ENCODE measurements around the gene ASCC2. TPM values are rescaled to one million over a fixed set of nuclear protein-coding genes. Genes with fewer than 3 reads are reported as not detected.

The ASCC2 gene
- total RNA-seq, 1 experiment from 2014 or later, result 54.9 TPM

- CTCF ChIA-PET, result no interaction called here
- H3K4me3 ChIP-seq (ENCODE audit: low read depth, low read length, poor library complexity, severe bottlenecking), result no peak overlapping the region
- no peak overlapping the region for H3K27ac ChIP-seq (ENCODE audit: low read depth, low read length, poor library complexity, severe bottlenecking)
- intact Hi-C loops (cut with micrococcal nuclease; ENCODE audit: unreplicated experiment), result no loop called here
- POLR2A ChIA-PET (ENCODE audit: low non-redundant PET), result no interaction called here
- no peaks in the 10 kb centered on the region for H3K4me1 ChIP-seq (ENCODE audit: insufficient read depth, low read length, poor library complexity, severe bottlenecking)
- H3K36me3 ChIP-seq (ENCODE audit: insufficient read depth, low read length, poor library complexity, severe bottlenecking), result no peaks in the 10 kb centered on the region
- no peaks in the 10 kb centered on the region for H3K27me3 ChIP-seq (replicated peaks; ENCODE audit: insufficient read depth, low read depth, low read length, poor library complexity)
- DNase-seq (ENCODE audit: low spot score), result no peak
- H3K9me3 ChIP-seq (ENCODE audit: low read depth, low read length, poor library complexity, severe bottlenecking), result no peaks in the 10 kb centered on the region
- no TSS peak for BruUV-seq (replicated peaks)
- no peak for TF ChIP-seq EZH2 (IDR thresholded peaks at IDR 0.05; ENCODE audit: borderline replicate concordance, low read depth, low read length, poor library complexity, severe bottlenecking)
- TF ChIP-seq, protein P1, sequence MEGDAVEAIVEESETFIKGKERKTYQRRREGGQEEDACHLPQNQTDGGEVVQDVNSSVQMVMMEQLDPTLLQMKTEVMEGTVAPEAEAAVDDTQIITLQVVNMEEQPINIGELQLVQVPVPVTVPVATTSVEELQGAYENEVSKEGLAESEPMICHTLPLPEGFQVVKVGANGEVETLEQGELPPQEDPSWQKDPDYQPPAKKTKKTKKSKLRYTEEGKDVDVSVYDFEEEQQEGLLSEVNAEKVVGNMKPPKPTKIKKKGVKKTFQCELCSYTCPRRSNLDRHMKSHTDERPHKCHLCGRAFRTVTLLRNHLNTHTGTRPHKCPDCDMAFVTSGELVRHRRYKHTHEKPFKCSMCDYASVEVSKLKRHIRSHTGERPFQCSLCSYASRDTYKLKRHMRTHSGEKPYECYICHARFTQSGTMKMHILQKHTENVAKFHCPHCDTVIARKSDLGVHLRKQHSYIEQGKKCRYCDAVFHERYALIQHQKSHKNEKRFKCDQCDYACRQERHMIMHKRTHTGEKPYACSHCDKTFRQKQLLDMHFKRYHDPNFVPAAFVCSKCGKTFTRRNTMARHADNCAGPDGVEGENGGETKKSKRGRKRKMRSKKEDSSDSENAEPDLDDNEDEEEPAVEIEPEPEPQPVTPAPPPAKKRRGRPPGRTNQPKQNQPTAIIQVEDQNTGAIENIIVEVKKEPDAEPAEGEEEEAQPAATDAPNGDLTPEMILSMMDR (conservative IDR thresholded peaks at IDR 0.05; ENCODE audit: low read depth, low read length), result no peak
These were observed 88.0 kb downstream of the ASCC2 start for GRCh38 chr22:29750029-29750428.

- no peaks in the 10 kb centered on the region for H3K27me3 ChIP-seq (replicated peaks; ENCODE audit: insufficient read depth, low read depth, low read length, poor library complexity)
- no peak overlapping the region for H3K27ac ChIP-seq (ENCODE audit: low read depth, low read length, poor library complexity, severe bottlenecking)
- BruUV-seq (replicated peaks), result no TSS peak
- no peaks in the 10 kb centered on the region for H3K4me1 ChIP-seq (ENCODE audit: insufficient read depth, low read length, poor library complexity, severe bottlenecking)
- TF ChIP-seq, protein P1 (conservative IDR thresholded peaks at IDR 0.05; ENCODE audit: low read depth, low read length), result no peak
- no peak for TF ChIP-seq EZH2 (IDR thresholded peaks at IDR 0.05; ENCODE audit: borderline replicate concordance, low read depth, low read length, poor library complexity, severe bottlenecking)
- ChIA-PET CTCF (no interaction called here), POLR2A (ENCODE audit: low non-redundant PET) (no interaction called here)
- no peak overlapping the region for H3K4me3 ChIP-seq (ENCODE audit: low read depth, low read length, poor library complexity, severe bottlenecking)
- H3K36me3 ChIP-seq (ENCODE audit: insufficient read depth, low read length, poor library complexity, severe bottlenecking), result no peaks in the 10 kb centered on the region
- no peak for DNase-seq (ENCODE audit: low spot score)
- intact Hi-C loops (cut with micrococcal nuclease; ENCODE audit: unreplicated experiment), result no loop called here
- no peaks in the 10 kb centered on the region for H3K9me3 ChIP-seq (ENCODE audit: low read depth, low read length, poor library complexity, severe bottlenecking)
These were observed 89.7 kb downstream of the ASCC2 start for GRCh38 chr22:29748248-29748893.

DNA sequence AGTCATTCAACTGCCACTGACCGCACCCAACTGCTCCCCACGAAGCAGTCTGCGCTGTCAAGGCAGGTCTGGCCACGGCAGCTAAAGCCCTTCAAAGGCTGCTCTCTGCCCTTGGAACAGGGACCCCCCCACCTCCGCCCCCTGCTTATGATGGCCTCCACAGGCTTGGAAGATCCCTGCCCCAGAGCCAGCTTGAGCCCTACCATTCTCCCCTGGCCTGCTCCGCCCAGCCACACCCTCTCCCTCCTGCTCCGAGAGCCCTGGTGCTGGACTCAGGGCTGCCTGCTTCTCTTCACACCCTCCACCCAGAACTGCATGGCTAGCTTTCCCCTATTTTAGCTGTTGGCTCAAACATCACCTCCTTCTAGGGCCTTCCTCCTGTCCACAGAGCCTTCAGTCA lies 90.2 kb downstream of the ASCC2 start:
- H3K4me1 ChIP-seq (ENCODE audit: insufficient read depth, low read length, poor library complexity, severe bottlenecking), result no peaks in the 10 kb centered on the region
- no peak overlapping the region for H3K27ac ChIP-seq (ENCODE audit: low read depth, low read length, poor library complexity, severe bottlenecking)
- H3K36me3 ChIP-seq (ENCODE audit: insufficient read depth, low read length, poor library complexity, severe bottlenecking), result no peaks in the 10 kb centered on the region
- H3K9me3 ChIP-seq (ENCODE audit: low read depth, low read length, poor library complexity, severe bottlenecking), result no peaks in the 10 kb centered on the region
- BruUV-seq (replicated peaks), result no TSS peak
- H3K4me3 ChIP-seq (ENCODE audit: low read depth, low read length, poor library complexity, severe bottlenecking), result no peak overlapping the region
- ChIA-PET POLR2A (ENCODE audit: low non-redundant PET) (no interaction called here), CTCF (no interaction called here)
- DNase-seq (ENCODE audit: low spot score), result no peak
- intact Hi-C loops (cut with micrococcal nuclease; ENCODE audit: unreplicated experiment), result no loop called here
- no peaks in the 10 kb centered on the region for H3K27me3 ChIP-seq (replicated peaks; ENCODE audit: insufficient read depth, low read depth, low read length, poor library complexity)
- TF ChIP-seq EZH2 (IDR thresholded peaks at IDR 0.05; ENCODE audit: borderline replicate concordance, low read depth, low read length, poor library complexity, severe bottlenecking), result no peak
- TF ChIP-seq, protein P1 (conservative IDR thresholded peaks at IDR 0.05; ENCODE audit: low read depth, low read length), result no peak
